Transverse colon (tissue), 4 donors: Measurements from ENCODE around the gene EQTN. TPM values are rescaled to one million over a fixed set of nuclear protein-coding genes. Genes with fewer than 3 reads are reported as not detected.
A peak's percentile ranks its signal among the peaks of the same experiment; 100 is the strongest.

Experiments used
- DNase-seq: peaks from one replicate; pipeline ENCODE4 v3.0.0-alpha.2; 2019
- H3K27ac ChIP-seq, 4 donors: fragments of 200-600 bp; sonication (generic); 2 replicates each; pipeline ENCODE4 v1.5.1; 2016 to 2018; ENCODE audit warnings: inconsistent platforms in 4 of 4
- H3K27me3 ChIP-seq: fragments of 200-600 bp; sonication (generic); 2 replicates; pipeline ENCODE4 v1.5.1; 2017; ENCODE audit warnings: inconsistent platforms
- H3K36me3 ChIP-seq, 4 donors: fragments of 200-600 bp; sonication (generic); 2 replicates each; pipeline ENCODE4 v1.5.1; 2017 to 2019; ENCODE audit warnings: inconsistent platforms in 4 of 4
- H3K4me1 ChIP-seq, 4 donors: fragments of 200-600 bp; sonication (generic); 2 replicates each; pipeline ENCODE4 v1.5.1; 2017 to 2020; ENCODE audit warnings: inconsistent platforms in 4 of 4
- H3K4me3 ChIP-seq, 4 donors: fragments of 200-600 bp; sonication (generic); 1 replicate in 1 of 4; 2 replicates in 3 of 4; pipeline versions ENCODE4 v1.5.1 to v1.6.1; 2017 to 2019; ENCODE audit warnings: inconsistent platforms in 4 of 4
- H3K9me3 ChIP-seq, 2 donors: fragments of 200-600 bp; sonication (generic); 2 replicates each; pipeline ENCODE4 v1.5.1; 2017 to 2019; ENCODE audit warnings: inconsistent platforms in 2 of 2
- EP300 ChIP-seq: sonication (generic); formaldehyde crosslinking; IDR thresholded peaks from one replicate; pipeline ENCODE4 v1.6.1; 2017; ENCODE audit warnings: antibody characterized with exemption, low read depth
- POLR2A ChIP-seq: fragments of 450-650 bp; IDR thresholded peaks from one replicate; pipeline ENCODE4 v1.6.1; 2016; ENCODE audit warnings: antibody characterized with exemption, mild to moderate bottlenecking, moderate library complexity
- POLR2AphosphoS5 ChIP-seq, 3 donors: sonication (generic); formaldehyde crosslinking; IDR thresholded peaks; one replicate each; pipeline ENCODE4 v1.6.1; 2016; ENCODE audit warnings: antibody characterized with exemption in 3 of 3
- WGBS, 2 donors: methylation state at CpG; one replicate each; pipeline ENCODE4 v1.1.5; 2018; ENCODE audit warnings: low coverage in 1 of 2; 5-methylcytosine and 5-hydroxymethylcytosine counted together
- in situ Hi-C, 4 donors: fragments of 200-750 bp; cut with MboI; loops; one replicate each; pipeline versions ENCODE4 v1.15.0 to v1.15.1; 2017; ENCODE audit warnings: low sequenced_read_pairs in 3 of 4, low pct_ligation_motif_present in 1 of 4, low pct_unique_long_range_greater_than_20kb in 1 of 4
- intact Hi-C: fragments of 100-400 bp; cut with DNase I; formaldehyde crosslinking; loops from one replicate; pipeline ENCODE4 v1.15.1; 2023; ENCODE audit warnings: low total_unique reads
- total RNA-seq, 4 donors: library from RNA; depleted of rRNA; stranded (reverse); fragments of >200 nt; gene quantifications; one replicate each; pipeline ENCODE4 v1.1.0, GENCODE V29; 2016
- TF ChIP-seq, protein P1 (sequence below), 5 experiments: fragments of 200-600 bp in 3 of 5; fragments of 450-650 bp in 2 of 5; sonication (generic) in 3 of 5; IDR thresholded peaks; 1 replicate in 2 of 5; 2 replicates in 3 of 5; pipeline ENCODE4 v1.5.1; 2016 to 2017; ENCODE audit warnings: antibody characterized with exemption in 5 of 5, inconsistent platforms in 3 of 5, mild to moderate bottlenecking in 2 of 5, moderate library complexity in 1 of 5

Gene EQTN
- total RNA-seq, 4 donors from 2014 or later = 0.64 to 1.1 TPM; not detected in 2

DNA sequence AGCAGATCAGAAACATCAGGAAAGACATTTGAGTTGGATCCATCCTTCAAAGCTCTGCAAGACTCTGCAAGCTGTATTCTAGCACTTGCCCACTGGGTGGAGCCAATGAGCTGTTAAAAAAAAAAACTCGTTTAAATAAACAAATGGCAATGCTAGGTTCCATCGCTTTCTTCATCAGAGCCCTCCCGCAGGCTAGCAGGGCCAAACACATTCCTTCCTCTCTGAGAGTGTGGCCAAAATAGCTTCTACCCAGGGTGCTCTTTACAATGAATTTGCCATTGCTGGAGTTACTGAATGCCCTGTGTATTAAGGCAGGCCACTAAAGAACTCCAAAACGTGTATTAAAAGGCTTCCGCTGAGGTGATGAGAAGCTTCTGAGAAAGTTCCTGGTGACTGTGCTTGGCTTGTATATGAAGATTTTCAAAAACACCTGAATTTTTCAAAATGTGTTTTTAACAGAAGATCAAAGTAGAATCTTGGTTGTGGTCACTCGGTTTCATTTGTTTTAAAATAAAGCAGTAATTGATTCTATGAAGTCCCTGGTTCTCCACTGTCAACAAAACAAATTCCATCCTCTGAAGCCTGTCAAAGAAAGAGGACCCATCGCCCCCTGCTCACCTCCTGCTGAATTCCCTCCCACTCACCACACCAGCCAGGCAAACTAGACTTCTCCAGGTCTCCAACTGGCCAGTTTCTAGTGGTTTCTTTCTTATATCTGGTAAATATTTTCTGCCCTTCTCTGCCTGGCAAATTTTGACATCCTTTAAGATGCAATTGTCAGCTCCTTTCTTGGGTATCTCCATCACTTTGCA is 36.5 kb upstream of the EQTN start:
- no peak overlapping the region for H3K27ac ChIP-seq
- 33 to 41% methylated on average over 5 to 7 of the region's 7 CpGs for WGBS, 2 donors
- peak; percentile 61 for DNase-seq

DNA sequence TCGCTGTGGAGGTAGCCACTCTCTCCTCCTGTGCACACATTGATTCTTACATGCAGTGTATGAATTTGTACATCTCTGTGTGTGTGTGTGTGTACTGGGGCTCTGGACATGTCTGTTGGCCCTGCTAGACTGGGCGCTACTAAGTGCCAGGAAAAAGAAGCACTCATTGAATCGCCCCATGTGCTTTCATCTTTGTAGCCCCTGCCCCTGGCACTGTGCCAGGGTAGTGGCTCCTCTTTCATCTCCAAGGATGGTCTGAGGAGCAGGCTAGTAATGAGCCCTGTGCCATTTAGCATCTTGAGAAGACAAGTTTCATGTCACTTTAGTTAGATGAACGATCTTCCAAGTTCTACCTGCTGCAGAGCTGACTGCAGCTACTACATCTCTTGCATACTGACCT is 34.4 kb upstream of the EQTN start:
- WGBS, 2 donors = 83 to 88% methylated on average over 1 to 4 of the region's 4 CpGs

More for the DNA sequence above, 36.5 kb upstream of the EQTN start:
- Histone ChIP-seq H3K27me3 (no peaks in the 10 kb centered on the region), H3K4me1 (peaks cover 6 to 34% (median 18%) of the 10 kb centered on the region in 4 donors), H3K9me3 (no peaks in the 10 kb centered on the region), H3K36me3 (peaks cover 0 to 3% (median 0%) of the 10 kb centered on the region in 4 donors), H3K4me3 (no peak overlapping the region)
- in situ Hi-C loops (loop anchor here (5.0 to 10.0 kb wide), 3 partner anchors 199 to 214 kb away; no protein-coding TSS in a partner anchor), intact Hi-C loops (loop anchor here (5.0 kb wide), 2 partner anchors 194 to 214 kb away; partner anchors contain the start of gene MOB3B)
- no peak for TF ChIP-seq POLR2A
- TF ChIP-seq, protein P1, sequence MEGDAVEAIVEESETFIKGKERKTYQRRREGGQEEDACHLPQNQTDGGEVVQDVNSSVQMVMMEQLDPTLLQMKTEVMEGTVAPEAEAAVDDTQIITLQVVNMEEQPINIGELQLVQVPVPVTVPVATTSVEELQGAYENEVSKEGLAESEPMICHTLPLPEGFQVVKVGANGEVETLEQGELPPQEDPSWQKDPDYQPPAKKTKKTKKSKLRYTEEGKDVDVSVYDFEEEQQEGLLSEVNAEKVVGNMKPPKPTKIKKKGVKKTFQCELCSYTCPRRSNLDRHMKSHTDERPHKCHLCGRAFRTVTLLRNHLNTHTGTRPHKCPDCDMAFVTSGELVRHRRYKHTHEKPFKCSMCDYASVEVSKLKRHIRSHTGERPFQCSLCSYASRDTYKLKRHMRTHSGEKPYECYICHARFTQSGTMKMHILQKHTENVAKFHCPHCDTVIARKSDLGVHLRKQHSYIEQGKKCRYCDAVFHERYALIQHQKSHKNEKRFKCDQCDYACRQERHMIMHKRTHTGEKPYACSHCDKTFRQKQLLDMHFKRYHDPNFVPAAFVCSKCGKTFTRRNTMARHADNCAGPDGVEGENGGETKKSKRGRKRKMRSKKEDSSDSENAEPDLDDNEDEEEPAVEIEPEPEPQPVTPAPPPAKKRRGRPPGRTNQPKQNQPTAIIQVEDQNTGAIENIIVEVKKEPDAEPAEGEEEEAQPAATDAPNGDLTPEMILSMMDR (IDR thresholded peaks at IDR 0.05) = peak; percentile 85 to 95 (median 87)

GRCh38 chr9:27329291-27329690 is 32.3 kb upstream of the EQTN start:
- Histone ChIP-seq H3K27me3 (no peaks in the 10 kb centered on the region), H3K27ac (no peak overlapping the region), H3K4me3 (no peak overlapping the region), H3K36me3 (peaks cover 0 to 9% (median 0%) of the 10 kb centered on the region in 4 donors), H3K4me1 (peaks cover 0 to 10% (median 5%) of the 10 kb centered on the region in 4 donors), H3K9me3 (no peaks in the 10 kb centered on the region)
- in situ Hi-C loops = no loop called here
- intact Hi-C loops = no loop called here
- no peak for TF ChIP-seq EP300
- TF ChIP-seq, protein P1 (IDR thresholded peaks at IDR 0.05) = no peak
- no peak for TF ChIP-seq POLR2AphosphoS5 (IDR thresholded peaks at IDR 0.05)
- TF ChIP-seq POLR2A = no peak
- 79 to 88% methylated on average over 3 to 9 of the region's 9 CpGs for WGBS, 2 donors
- no peak for DNase-seq

More for the DNA sequence above, 34.4 kb upstream of the EQTN start:
- H3K36me3 ChIP-seq = peaks cover 0 to 6% (median 0%) of the 10 kb centered on the region in 4 donors
- no peak overlapping the region for H3K27ac ChIP-seq
- intact Hi-C loops (loop anchor here (5.0 kb wide), 2 partner anchors 196 to 216 kb away; partner anchors contain the start of gene MOB3B), in situ Hi-C loops (loop anchor here (5.0 to 10.0 kb wide), 3 partner anchors 201 to 216 kb away; no protein-coding TSS in a partner anchor)
- peaks cover 0 to 15% (median 5%) of the 10 kb centered on the region in 4 donors for H3K4me1 ChIP-seq
- H3K27me3 ChIP-seq = no peaks in the 10 kb centered on the region
- H3K9me3 ChIP-seq = no peaks in the 10 kb centered on the region
- DNase-seq = no peak
- TF ChIP-seq POLR2A (no peak), EP300 (no peak), POLR2AphosphoS5 (IDR thresholded peaks at IDR 0.05) (no peak)
- TF ChIP-seq, protein P1 (IDR thresholded peaks at IDR 0.05) = no peak
- H3K4me3 ChIP-seq = no peak overlapping the region

- in situ Hi-C loops = no loop called here
Measured at GRCh38 chr9:27328483-27328882, 31.5 kb upstream of the EQTN start.

More at GRCh38 chr9:27328483-27328882, 31.5 kb upstream of the EQTN start:
- Histone ChIP-seq H3K4me1 (peaks cover 0 to 6% (median 3%) of the 10 kb centered on the region in 4 donors), H3K36me3 (peaks cover 0 to 9% (median 0%) of the 10 kb centered on the region in 4 donors), H3K27ac (no peak overlapping the region), H3K4me3 (no peak overlapping the region), H3K27me3 (no peaks in the 10 kb centered on the region), H3K9me3 (peaks cover 0 to 3% of the 10 kb centered on the region in 2 donors)
- TF ChIP-seq EP300 (no peak), POLR2A (no peak), POLR2AphosphoS5 (IDR thresholded peaks at IDR 0.05) (no peak)
- TF ChIP-seq, protein P1 (IDR thresholded peaks at IDR 0.05) = no peak
- no peak for DNase-seq
- intact Hi-C loops = no loop called here
- WGBS, 2 donors = 91 to 96% methylated on average over 3 of the region's 3 CpGs
